Sigmoid colon (tissue), 7 donors: ENCODE data around the gene KIRREL3. TPM values are rescaled to one million over a fixed set of nuclear protein-coding genes. Genes with fewer than 3 reads are reported as not detected.

Source experiments
- DNase-seq: peaks from one replicate; pipeline ENCODE4 v3.0.0-alpha.2; 2019
- H3K27ac ChIP-seq, 4 donors: fragments of 200-600 bp; sonication (generic); one replicate each; pipeline ENCODE4 v1.5.1; 2016 to 2019; ENCODE audit warnings: mild to moderate bottlenecking in 1 of 4
- H3K27me3 ChIP-seq, 3 donors: fragments of 200-600 bp; sonication (generic); one replicate each; pipeline ENCODE4 v1.5.1; 2019; ENCODE audit warnings: mild to moderate bottlenecking in 1 of 3
- H3K36me3 ChIP-seq, 4 donors: fragments of 200-600 bp; sonication (generic); one replicate each; pipeline ENCODE4 v1.5.1; 2016 to 2019
- H3K4me1 ChIP-seq, 4 donors: fragments of 200-600 bp; sonication (generic); one replicate each; pipeline ENCODE4 v1.5.1; 2017 to 2019
- H3K4me3 ChIP-seq, 4 donors: fragments of 200-600 bp; sonication (generic); one replicate each; pipeline ENCODE4 v1.5.1; 2017 to 2019; ENCODE audit warnings: mild to moderate bottlenecking in 2 of 4, moderate library complexity in 1 of 4
- H3K9me3 ChIP-seq, 4 donors: fragments of 200-600 bp in 3 of 4; sonication (generic) in 3 of 4; one replicate each; pipeline versions ENCODE4 v1.5.1 to v1.6.1; 2013 to 2019
- EP300 ChIP-seq, 4 donors: sonication (generic); formaldehyde crosslinking; IDR thresholded peaks; one replicate each; pipeline ENCODE4 v1.6.1; 2017; ENCODE audit warnings: antibody characterized with exemption in 4 of 4
- POLR2A ChIP-seq, 2 donors: fragments of 450-650 bp; IDR thresholded peaks; one replicate each; pipeline ENCODE4 v1.6.1; 2016; ENCODE audit warnings: antibody characterized with exemption in 2 of 2, mild to moderate bottlenecking in 2 of 2, moderate library complexity in 2 of 2
- POLR2AphosphoS5 ChIP-seq, 4 donors: sonication (generic); formaldehyde crosslinking; IDR thresholded peaks; one replicate each; pipeline ENCODE4 v1.6.1; 2017; ENCODE audit warnings: antibody characterized with exemption in 4 of 4
- WGBS, 2 donors: extraction: QIAGEN DNeasy Blood & Tissue Kit; methylation state at CpG; one replicate each; pipeline ENCODE4 v1.1.7; 2013; 5-methylcytosine and 5-hydroxymethylcytosine counted together
- intact Hi-C: fragments of 100-400 bp; cut with DNase I; formaldehyde crosslinking; loops from one replicate; pipeline ENCODE4 v1.15.1; 2023
- polyA plus RNA-seq, 3 donors: library from polyadenylated mRNA; stranded (reverse); fragments of 200-250 nt; gene quantifications; one replicate each; pipeline ENCODE4 v1.2.3, GENCODE V29; 2013
- total RNA-seq, 4 donors: library from RNA; depleted of rRNA; stranded (reverse); fragments of >200 nt; gene quantifications; one replicate each; pipeline ENCODE4 v1.1.0, GENCODE V29; 2016
- TF ChIP-seq, protein P1 (sequence below), 4 experiments: fragments of 450-650 bp in 3 of 4; fragments of 200-600 bp in 1 of 4; IDR thresholded peaks; one replicate each; pipeline ENCODE4 v1.5.1; 2016 to 2019; ENCODE audit warnings: antibody characterized with exemption in 4 of 4, mild to moderate bottlenecking in 3 of 4, moderate library complexity in 2 of 4
- donor health status: healthy with polysubstance abuse.
- donor health status: Bipolar disorder and iron deficiency.
- donor health status: healthy.

KIRREL3 gene
- total and polyA plus RNA-seq, 7 donors: under 0.01 to 3.3 (median 1.0) TPM

DNA sequence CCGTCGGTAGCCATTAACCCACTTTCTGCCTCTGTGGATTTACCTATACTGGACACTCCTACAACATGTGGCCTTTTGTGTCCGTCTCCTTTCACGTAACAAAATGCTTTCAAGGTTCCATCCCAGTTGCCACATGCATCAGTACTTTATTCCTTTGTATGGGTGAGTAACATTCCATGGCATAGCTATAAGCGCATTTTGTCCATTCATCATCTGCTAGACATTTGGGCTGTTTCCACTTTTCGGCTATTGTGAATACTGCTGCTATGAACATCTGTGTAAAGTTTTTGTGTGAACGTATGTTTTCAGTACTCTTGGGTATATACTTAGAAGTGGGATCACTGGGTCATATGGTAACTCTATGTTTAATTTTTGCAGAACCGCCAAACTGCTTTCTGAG, 387.9 kb downstream of the KIRREL3 start:
- 84 to 86% methylated on average over 8 of the region's 8 CpGs for WGBS, 2 donors
- intact Hi-C loops: no loop called here
- H3K27me3 ChIP-seq: peaks cover 0 to 6% (median 0%) of the 10 kb centered on the region in 3 donors

DNA sequence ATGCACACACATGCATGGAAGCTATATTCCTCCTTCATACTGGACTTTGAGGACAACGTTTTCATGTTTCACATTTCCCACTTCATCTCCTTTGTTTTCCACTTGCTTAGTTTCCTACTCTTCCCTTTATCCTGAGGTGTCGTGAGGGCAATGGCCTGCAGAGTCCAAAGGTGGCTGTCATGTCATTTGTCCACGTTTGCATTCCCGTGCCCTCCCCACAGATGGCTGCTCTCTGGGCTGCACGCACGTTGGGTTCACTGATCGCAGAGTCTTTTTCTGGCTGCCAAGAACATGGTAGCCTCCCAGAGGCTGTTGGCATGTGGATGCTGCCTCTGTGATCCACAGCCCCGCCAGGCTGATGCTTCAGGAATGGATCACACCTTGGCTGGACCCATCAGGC, 389.1 kb downstream of the KIRREL3 start:
- Histone ChIP-seq H3K4me3 (no peak overlapping the region), H3K27me3 (peaks cover 0 to 17% (median 0%) of the 10 kb centered on the region in 3 donors), H3K9me3 (no peaks in the 10 kb centered on the region), H3K36me3 (no peaks in the 10 kb centered on the region), H3K27ac (no peak overlapping the region), H3K4me1 (no peaks in the 10 kb centered on the region)
- TF ChIP-seq POLR2A (IDR thresholded peaks at IDR 0.05): no peak
- TF ChIP-seq POLR2AphosphoS5 (IDR thresholded peaks at IDR 0.05): no peak
- 63 to 79% methylated on average over 8 of the region's 8 CpGs for WGBS, 2 donors
- no peak for DNase-seq
- intact Hi-C loops: no loop called here

More for the DNA sequence above, 387.9 kb downstream of the KIRREL3 start:
- Histone ChIP-seq H3K4me3 (no peak overlapping the region), H3K27ac (no peak overlapping the region), H3K36me3 (no peaks in the 10 kb centered on the region), H3K9me3 (no peaks in the 10 kb centered on the region), H3K4me1 (no peaks in the 10 kb centered on the region)
- no peak for DNase-seq
- TF ChIP-seq EP300 (IDR thresholded peaks at IDR 0.05) (no peak), POLR2AphosphoS5 (IDR thresholded peaks at IDR 0.05) (no peak), POLR2A (IDR thresholded peaks at IDR 0.05) (no peak)
- TF ChIP-seq, protein P1, sequence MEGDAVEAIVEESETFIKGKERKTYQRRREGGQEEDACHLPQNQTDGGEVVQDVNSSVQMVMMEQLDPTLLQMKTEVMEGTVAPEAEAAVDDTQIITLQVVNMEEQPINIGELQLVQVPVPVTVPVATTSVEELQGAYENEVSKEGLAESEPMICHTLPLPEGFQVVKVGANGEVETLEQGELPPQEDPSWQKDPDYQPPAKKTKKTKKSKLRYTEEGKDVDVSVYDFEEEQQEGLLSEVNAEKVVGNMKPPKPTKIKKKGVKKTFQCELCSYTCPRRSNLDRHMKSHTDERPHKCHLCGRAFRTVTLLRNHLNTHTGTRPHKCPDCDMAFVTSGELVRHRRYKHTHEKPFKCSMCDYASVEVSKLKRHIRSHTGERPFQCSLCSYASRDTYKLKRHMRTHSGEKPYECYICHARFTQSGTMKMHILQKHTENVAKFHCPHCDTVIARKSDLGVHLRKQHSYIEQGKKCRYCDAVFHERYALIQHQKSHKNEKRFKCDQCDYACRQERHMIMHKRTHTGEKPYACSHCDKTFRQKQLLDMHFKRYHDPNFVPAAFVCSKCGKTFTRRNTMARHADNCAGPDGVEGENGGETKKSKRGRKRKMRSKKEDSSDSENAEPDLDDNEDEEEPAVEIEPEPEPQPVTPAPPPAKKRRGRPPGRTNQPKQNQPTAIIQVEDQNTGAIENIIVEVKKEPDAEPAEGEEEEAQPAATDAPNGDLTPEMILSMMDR (IDR thresholded peaks at IDR 0.05): no peak

DNA sequence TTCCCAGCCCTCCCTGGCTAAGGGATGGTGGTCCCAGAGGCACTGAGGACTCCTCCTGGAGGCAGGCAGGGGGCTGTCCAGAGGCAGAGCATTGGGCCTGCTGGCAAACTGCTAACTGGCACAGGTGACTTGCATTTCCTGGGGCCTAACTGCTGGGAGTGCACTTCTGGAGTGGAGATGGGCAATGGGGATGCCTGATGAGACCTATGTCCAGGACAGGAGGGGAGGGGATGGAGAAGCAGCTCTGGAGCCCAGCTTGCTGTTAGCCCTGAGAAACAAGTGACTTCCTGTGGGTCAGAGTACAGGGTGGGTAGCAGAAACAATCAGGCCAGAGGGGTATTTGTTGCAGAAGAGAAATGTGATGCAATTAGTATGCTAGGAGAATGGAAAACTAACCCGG, 391.9 kb downstream of the KIRREL3 start:
- Histone ChIP-seq H3K27me3 (peaks cover 0 to 34% (median 0%) of the 10 kb centered on the region in 3 donors), H3K4me3 (no peak overlapping the region), H3K27ac (no peak overlapping the region), H3K36me3 (no peaks in the 10 kb centered on the region), H3K4me1 (no peaks in the 10 kb centered on the region), H3K9me3 (no peaks in the 10 kb centered on the region)
- TF ChIP-seq EP300 (IDR thresholded peaks at IDR 0.05) (no peak), POLR2AphosphoS5 (IDR thresholded peaks at IDR 0.05) (no peak)
- DNase-seq: no peak
- intact Hi-C loops: loop anchor here (5.0 kb wide), 1 partner anchor 384 kb away; no protein-coding TSS in a partner anchor
- 55 to 78% methylated on average over 1 of the region's 1 CpG for WGBS, 2 donors

DNA sequence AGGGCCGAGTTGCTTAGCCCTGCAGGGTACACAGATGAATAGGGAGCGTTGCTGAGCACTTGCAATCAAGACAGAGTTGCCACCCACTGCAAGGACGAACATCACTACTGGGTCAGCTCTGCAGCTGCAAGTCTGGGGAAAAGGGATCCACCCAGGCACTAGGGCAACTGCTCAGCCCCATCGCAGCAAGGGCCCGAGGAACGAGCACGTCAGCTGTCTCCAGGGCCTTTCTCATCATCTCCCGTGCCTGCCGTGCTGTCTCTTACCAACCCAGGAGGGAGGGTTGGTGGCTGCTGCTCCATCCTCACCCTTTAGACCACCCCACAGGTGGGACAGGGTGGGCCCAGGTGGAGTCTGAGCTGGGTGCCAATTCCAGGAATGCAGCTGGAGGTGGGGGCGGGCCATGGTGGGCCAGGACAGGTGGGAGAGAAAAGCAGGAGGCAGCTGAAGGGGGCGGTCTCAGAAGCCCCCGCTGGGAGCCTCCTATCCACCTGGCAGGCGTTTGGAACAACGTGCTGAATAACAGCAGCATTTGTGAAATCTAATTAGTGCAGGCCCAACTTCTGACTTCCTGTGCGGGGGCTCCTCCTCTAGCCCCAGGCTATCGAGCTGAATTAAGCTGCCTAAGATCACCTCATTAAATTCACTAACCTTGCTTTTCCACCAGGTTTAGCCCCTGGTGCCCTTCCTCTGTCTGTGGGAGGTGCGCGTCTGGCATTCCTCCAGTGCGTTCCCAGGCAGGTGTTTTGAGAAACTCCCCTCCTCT, 392.6 kb downstream of the KIRREL3 start:
- TF ChIP-seq, protein P1 (IDR thresholded peaks at IDR 0.05): no peak
- TF ChIP-seq POLR2A (IDR thresholded peaks at IDR 0.05) (no peak), POLR2AphosphoS5 (IDR thresholded peaks at IDR 0.05) (no peak), EP300 (IDR thresholded peaks at IDR 0.05) (no peak)
- Histone ChIP-seq H3K4me1 (no peaks in the 10 kb centered on the region), H3K27ac (no peak overlapping the region), H3K4me3 (no peak overlapping the region), H3K9me3 (no peaks in the 10 kb centered on the region), H3K27me3 (peaks cover 0 to 34% (median 0%) of the 10 kb centered on the region in 3 donors), H3K36me3 (no peaks in the 10 kb centered on the region)
- intact Hi-C loops: loop anchor here (5.0 kb wide), 1 partner anchor 384 kb away; no protein-coding TSS in a partner anchor
- 68 to 70% methylated on average over 19 of the region's 19 CpGs for WGBS, 2 donors
- no peak for DNase-seq

DNA sequence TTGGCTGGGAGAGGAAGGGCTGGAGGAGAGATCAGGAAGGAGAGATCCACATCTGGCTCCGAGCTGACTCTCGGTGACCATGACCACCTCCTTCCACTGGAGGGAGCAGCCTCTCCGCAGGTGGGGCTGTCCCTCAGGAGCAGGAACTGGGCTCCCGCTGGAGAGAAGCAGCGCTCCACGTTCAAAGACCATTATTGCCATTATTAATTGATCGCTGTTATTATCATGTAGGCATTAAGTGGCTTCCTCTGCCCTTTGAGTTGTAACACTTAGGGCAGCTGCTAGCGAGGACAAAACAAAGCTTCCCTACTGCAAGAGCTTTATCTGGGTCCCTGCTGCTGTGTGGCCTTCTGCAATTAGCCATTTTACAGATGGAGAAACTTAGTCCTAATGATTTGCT, 393.2 kb downstream of the KIRREL3 start:
- no peaks in the 10 kb centered on the region for H3K9me3 ChIP-seq
- intact Hi-C loops: loop anchor here (5.0 kb wide), 1 partner anchor 385 kb away; no protein-coding TSS in a partner anchor
- H3K4me1 ChIP-seq: no peaks in the 10 kb centered on the region
- H3K36me3 ChIP-seq: no peaks in the 10 kb centered on the region
- DNase-seq: no peak
- H3K27me3 ChIP-seq: peaks cover 0 to 34% (median 4%) of the 10 kb centered on the region in 3 donors
- no peak overlapping the region for H3K27ac ChIP-seq
- WGBS, 2 donors: 10 to 13% methylated on average over 8 of the region's 8 CpGs
- TF ChIP-seq, protein P1 (IDR thresholded peaks at IDR 0.05): peak in 3 of 4 experiments; percentile 22 to 45 (median 42)
- no peak for TF ChIP-seq POLR2AphosphoS5 (IDR thresholded peaks at IDR 0.05)
- no peak overlapping the region for H3K4me3 ChIP-seq
